A673 (cell line): ENCODE data around the gene EIPR1.

Experiments
- CTCF ChIP-seq: fragments of 300-800, 200-600 bp; sonication (generic); conservative IDR thresholded peaks from 2 replicates; pipeline ENCODE4 v1.5.1; 2017; ENCODE audit warnings: low read depth, mild to moderate bottlenecking, antibody characterized with exemption, low read length, moderate library complexity, mixed read lengths
- EZH2 ChIP-seq: fragments of 200-600 bp; sonication (generic); IDR thresholded peaks from 2 replicates; pipeline ENCODE4 v1.6.1; 2017; ENCODE audit warnings: borderline replicate concordance, low read depth, mild to moderate bottlenecking, mixed read lengths, antibody characterized with exemption, low read length; ENCODE audit not compliant: poor library complexity, severe bottlenecking

DNA sequence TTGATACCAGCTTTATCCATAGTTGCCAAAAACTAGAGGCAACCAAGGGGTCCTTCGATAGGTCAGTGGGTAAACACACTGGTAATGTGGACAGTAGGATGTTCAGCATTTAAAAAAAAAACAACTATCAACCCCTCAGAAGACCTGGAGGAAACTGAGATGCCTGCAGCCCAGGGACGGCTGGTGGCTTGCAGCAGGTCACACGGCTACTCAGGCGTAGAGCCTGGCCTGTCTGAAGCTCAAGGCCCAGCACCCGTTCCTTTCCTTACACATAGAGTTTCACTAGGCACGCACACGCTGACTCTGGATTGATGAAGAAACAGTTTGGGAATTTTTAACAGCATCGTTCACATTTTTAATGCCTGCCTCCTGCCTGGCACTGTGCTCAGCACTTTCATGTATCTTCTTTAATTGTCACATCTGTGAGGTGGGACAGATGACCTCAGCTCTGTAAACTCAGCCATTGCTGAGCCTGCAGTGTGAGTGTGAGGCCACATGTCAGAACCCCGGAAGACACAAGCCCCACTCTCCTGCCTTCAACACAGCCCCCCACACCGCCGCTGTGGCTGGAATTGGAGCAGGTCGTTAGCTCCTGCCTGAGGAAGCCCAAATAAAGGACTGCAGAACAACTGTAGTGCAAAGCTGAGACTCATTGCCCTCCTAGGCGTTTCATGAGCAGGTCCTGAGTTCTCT is 42.6 kb upstream of the EIPR1 start:
- no peak for TF ChIP-seq EZH2
- no peak for TF ChIP-seq CTCF
